Neural cell (in vitro differentiated cells): ENCODE results near the gene TTC23L.

Experiments
- EP300 ChIP-seq: fragments of 450-650 bp; conservative IDR thresholded peaks from 2 replicates; pipeline ENCODE4 v1.6.1; 2014; ENCODE audit warnings: antibody characterized with exemption, mild to moderate bottlenecking, moderate library complexity; ENCODE audit not compliant: poor library complexity, severe bottlenecking
- EZH2 ChIP-seq: fragments of 200-600, 300-800 bp; shearing (Covaris generic), sonication (generic); IDR thresholded peaks from 2 replicates; pipeline ENCODE4 v1.6.1; 2014; ENCODE audit warnings: antibody characterized with exemption, low read length, borderline replicate concordance, mild to moderate bottlenecking; ENCODE audit not compliant: insufficient read depth, poor library complexity, severe bottlenecking
- MXI1 ChIP-seq: fragments of 450-650 bp; conservative IDR thresholded peaks from 2 replicates; pipeline ENCODE4 v1.6.1; 2014; ENCODE audit warnings: antibody characterized with exemption, mild to moderate bottlenecking; ENCODE audit not compliant: poor library complexity, severe bottlenecking
- POLR2AphosphoS5 ChIP-seq: IDR thresholded peaks from 2 replicates; pipeline ENCODE4 v1.6.1; 2012
- RAD21 ChIP-seq: fragments of 450-650 bp; conservative IDR thresholded peaks from 2 replicates; pipeline ENCODE4 v1.6.1; 2014; ENCODE audit warnings: antibody characterized with exemption, mild to moderate bottlenecking, moderate library complexity
- SMC3 ChIP-seq: fragments of 450-650 bp; conservative IDR thresholded peaks from 2 replicates; pipeline ENCODE4 v1.6.1; 2014; ENCODE audit warnings: antibody characterized with exemption, mild to moderate bottlenecking, moderate library complexity; ENCODE audit not compliant: poor library complexity
- TAF1 ChIP-seq: IDR thresholded peaks from 2 replicates; pipeline ENCODE4 v1.6.1; 2012; ENCODE audit warnings: low read depth
- TF ChIP-seq, protein P1 (sequence below): fragments of 450-650 bp; IDR thresholded peaks from 2 replicates; pipeline ENCODE4 v1.5.1; 2014; ENCODE audit warnings: antibody characterized with exemption, mild to moderate bottlenecking, moderate library complexity; ENCODE audit not compliant: poor library complexity, severe bottlenecking
- TF ChIP-seq, protein P2 (sequence below): IDR thresholded peaks from 2 replicates; pipeline ENCODE4 v1.6.1; 2012; ENCODE audit warnings: borderline replicate concordance

DNA sequence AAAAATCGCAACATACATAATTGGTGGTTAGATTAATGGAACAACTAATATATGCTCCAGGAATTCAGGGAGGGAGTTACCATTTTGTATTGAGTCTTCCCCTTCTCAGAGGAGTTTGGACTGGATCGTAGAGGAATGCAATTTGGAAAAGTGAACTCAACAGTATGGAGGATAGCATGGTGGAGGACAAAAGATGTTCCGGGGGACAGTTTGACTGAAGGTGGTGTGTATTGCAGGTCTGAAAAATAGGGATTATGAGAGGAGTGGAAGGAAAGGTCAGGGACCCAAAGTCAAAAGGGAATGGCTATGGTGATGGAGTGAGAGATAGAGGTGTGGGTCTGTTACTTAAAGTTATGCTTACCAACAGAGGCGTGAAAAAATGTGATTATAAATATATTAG, 91.9 kb downstream of the TTC23L start:
- TF ChIP-seq SMC3 (no peak), POLR2AphosphoS5 (no peak), TAF1 (no peak), EP300 (no peak), MXI1 (no peak), RAD21 (no peak), EZH2 (no peak)
- TF ChIP-seq, protein P1, sequence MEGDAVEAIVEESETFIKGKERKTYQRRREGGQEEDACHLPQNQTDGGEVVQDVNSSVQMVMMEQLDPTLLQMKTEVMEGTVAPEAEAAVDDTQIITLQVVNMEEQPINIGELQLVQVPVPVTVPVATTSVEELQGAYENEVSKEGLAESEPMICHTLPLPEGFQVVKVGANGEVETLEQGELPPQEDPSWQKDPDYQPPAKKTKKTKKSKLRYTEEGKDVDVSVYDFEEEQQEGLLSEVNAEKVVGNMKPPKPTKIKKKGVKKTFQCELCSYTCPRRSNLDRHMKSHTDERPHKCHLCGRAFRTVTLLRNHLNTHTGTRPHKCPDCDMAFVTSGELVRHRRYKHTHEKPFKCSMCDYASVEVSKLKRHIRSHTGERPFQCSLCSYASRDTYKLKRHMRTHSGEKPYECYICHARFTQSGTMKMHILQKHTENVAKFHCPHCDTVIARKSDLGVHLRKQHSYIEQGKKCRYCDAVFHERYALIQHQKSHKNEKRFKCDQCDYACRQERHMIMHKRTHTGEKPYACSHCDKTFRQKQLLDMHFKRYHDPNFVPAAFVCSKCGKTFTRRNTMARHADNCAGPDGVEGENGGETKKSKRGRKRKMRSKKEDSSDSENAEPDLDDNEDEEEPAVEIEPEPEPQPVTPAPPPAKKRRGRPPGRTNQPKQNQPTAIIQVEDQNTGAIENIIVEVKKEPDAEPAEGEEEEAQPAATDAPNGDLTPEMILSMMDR = no peak
- TF ChIP-seq, protein P2, sequence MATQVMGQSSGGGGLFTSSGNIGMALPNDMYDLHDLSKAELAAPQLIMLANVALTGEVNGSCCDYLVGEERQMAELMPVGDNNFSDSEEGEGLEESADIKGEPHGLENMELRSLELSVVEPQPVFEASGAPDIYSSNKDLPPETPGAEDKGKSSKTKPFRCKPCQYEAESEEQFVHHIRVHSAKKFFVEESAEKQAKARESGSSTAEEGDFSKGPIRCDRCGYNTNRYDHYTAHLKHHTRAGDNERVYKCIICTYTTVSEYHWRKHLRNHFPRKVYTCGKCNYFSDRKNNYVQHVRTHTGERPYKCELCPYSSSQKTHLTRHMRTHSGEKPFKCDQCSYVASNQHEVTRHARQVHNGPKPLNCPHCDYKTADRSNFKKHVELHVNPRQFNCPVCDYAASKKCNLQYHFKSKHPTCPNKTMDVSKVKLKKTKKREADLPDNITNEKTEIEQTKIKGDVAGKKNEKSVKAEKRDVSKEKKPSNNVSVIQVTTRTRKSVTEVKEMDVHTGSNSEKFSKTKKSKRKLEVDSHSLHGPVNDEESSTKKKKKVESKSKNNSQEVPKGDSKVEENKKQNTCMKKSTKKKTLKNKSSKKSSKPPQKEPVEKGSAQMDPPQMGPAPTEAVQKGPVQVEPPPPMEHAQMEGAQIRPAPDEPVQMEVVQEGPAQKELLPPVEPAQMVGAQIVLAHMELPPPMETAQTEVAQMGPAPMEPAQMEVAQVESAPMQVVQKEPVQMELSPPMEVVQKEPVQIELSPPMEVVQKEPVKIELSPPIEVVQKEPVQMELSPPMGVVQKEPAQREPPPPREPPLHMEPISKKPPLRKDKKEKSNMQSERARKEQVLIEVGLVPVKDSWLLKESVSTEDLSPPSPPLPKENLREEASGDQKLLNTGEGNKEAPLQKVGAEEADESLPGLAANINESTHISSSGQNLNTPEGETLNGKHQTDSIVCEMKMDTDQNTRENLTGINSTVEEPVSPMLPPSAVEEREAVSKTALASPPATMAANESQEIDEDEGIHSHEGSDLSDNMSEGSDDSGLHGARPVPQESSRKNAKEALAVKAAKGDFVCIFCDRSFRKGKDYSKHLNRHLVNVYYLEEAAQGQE = no peak
